PC-9 (cell line): Measurements from ENCODE around the gene MAP3K7CL. TPM values are rescaled to one million over a fixed set of nuclear protein-coding genes. Genes with fewer than 3 reads are reported as not detected.

ENCODE experiments used
- BruUV-seq: library from RNA; stranded (reverse); fragments of 400-500 nt; replicated peaks from 2 replicates; lab custom pipeline; 2021; lab: Mats Ljungman, UMichigan
- CTCF ChIA-PET: fragments of 300-600 bp; sonication (Branson Sonifier 250); formaldehyde crosslinking; loops from one replicate; lab custom pipeline; 2022; ENCODE audit warnings: antibody characterized with exemption; lab: Charles Lee
- POLR2A ChIA-PET: fragments of 300-600 bp; sonication (Branson Sonifier 250); formaldehyde crosslinking; loops from one replicate; lab custom pipeline; 2022; ENCODE audit warnings: antibody characterized with exemption; ENCODE audit not compliant: unreplicated experiment; lab: Charles Lee
- DNase-seq, 2 experiments: peaks; one replicate each; pipeline versions ENCODE4 v3.0.0 to v3.0.0-alpha.2; 2015 to 2022; ENCODE audit warnings: mixed read lengths in 1 of 2
- H2AFZ ChIP-seq: fragments of 200-600 bp; sonication (generic); 2 replicates; pipeline ENCODE4 v1.8.1; 2017; ENCODE audit warnings: antibody characterized with exemption
- H3F3A ChIP-seq: fragments of 200-600 bp; sonication (generic); 2 replicates; pipeline ENCODE4 v1.8.1; 2017; ENCODE audit warnings: antibody characterized with exemption, mild to moderate bottlenecking, low read depth; ENCODE audit not compliant: insufficient read depth
- H3K27ac ChIP-seq: fragments of 200-600 bp; sonication (generic); 2 replicates; pipeline ENCODE4 v1.6.1; 2016; ENCODE audit warnings: mixed run types
- H3K27me3 ChIP-seq: fragments of 200-600 bp; sonication (generic); 2 replicates; pipeline ENCODE4 v1.6.1; 2016; ENCODE audit warnings: low read depth, mixed run types; ENCODE audit not compliant: insufficient read depth
- H3K36me3 ChIP-seq: fragments of 200-600 bp; sonication (generic); 2 replicates; pipeline ENCODE4 v1.6.1; 2016; ENCODE audit warnings: low read depth, mixed run types
- H3K4me1 ChIP-seq: fragments of 200-600 bp; sonication (generic); replicated peaks from 2 replicates; pipeline ENCODE4 v1.6.1; 2016; ENCODE audit warnings: mixed run types; ENCODE audit not compliant: insufficient read depth
- H3K4me2 ChIP-seq: fragments of 200-600 bp; sonication (generic); 2 replicates; pipeline ENCODE4 v1.6.1; 2017; ENCODE audit warnings: mixed run types
- H3K4me3 ChIP-seq: fragments of 200-600 bp; sonication (generic); 2 replicates; pipeline ENCODE4 v1.6.1; 2016; ENCODE audit warnings: mixed run types
- H3K79me2 ChIP-seq: fragments of 200-600 bp; sonication (generic); 2 replicates; pipeline ENCODE4 v1.6.1; 2017; ENCODE audit warnings: low read depth, mixed run types
- H3K9me2 ChIP-seq: fragments of 200-600 bp; sonication (generic); 2 replicates; pipeline ENCODE4 v1.8.1; 2017; ENCODE audit warnings: mild to moderate bottlenecking; ENCODE audit not compliant: insufficient read depth
- H3K9me3 ChIP-seq: fragments of 200-600 bp; sonication (generic); 2 replicates; pipeline ENCODE4 v1.8.1; 2016; ENCODE audit warnings: low read depth; ENCODE audit not compliant: insufficient read depth
- H4K20me1 ChIP-seq: fragments of 200-600 bp; sonication (generic); 2 replicates; pipeline ENCODE4 v1.8.1; 2017; ENCODE audit not compliant: insufficient read depth
- EZH2 ChIP-seq: fragments of 200-600 bp; sonication (generic); IDR thresholded peaks from 2 replicates; pipeline ENCODE4 v1.8.0; 2017; ENCODE audit warnings: antibody characterized with exemption, low read depth
- intact Hi-C: fragments of 100-400 bp; cut with micrococcal nuclease; formaldehyde crosslinking; loops from one replicate; pipeline ENCODE4 v1.10.0; 2022; ENCODE audit not compliant: unreplicated experiment
- total RNA-seq: library from RNA; stranded (reverse); gene quantifications from 2 replicates; pipeline ENCODE4 v1.2.3, GENCODE V29; 2021
- TF ChIP-seq, protein P1 (sequence below): fragments of 200-600 bp; sonication (generic); conservative IDR thresholded peaks from 2 replicates; pipeline ENCODE4 v1.6.1; 2017; ENCODE audit warnings: mixed run types, antibody characterized with exemption, mild to moderate bottlenecking, moderate library complexity

MAP3K7CL gene
- total RNA-seq, 1 experiment from 2014 or later: 0.37 TPM

DNA sequence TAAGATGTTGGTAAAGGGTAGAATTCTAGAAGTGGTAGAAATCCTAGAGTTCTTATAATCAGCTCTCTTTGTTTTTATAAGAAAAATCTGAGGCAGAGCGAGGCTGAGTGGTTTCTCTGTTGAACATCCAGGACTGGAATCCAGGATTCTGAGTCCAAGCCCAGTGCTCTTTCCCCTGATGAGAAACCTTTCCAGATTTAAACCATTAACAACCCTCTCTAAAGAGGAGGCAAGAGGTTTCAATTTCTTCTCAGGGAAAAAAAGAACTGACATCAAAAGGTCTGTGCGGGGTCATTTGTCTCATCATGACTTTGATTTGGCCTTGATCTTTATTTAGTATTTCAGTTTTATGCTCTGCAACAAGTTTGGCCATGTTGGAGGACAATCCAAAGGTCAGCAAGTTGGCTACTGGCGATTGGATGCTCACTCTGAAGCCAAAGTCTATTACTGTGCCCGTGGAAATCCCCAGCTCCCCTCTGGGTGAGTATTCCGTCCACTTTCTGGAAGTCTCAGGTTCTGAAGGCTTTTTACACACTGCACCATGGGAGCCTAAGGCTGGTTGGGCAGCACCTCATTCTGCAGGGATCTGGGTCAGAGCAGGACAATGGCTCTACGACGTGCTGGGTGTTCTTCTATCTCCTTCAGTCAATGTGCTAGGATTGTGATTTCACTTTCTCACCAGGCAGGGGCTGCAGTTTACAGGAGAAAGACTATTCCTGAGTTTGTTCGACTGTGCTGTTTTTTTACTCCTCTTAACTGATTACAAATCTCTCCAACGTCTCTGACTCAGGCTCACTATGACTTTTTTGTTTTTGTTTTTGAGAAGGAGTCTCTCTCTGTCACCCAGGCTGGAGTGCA lies 38.1 kb upstream of the MAP3K7CL start:
- Histone ChIP-seq H3K79me2 (no peaks in the 10 kb centered on the region), H2AFZ (no peak overlapping the region), H3K27me3 (no peaks in the 10 kb centered on the region), H4K20me1 (no peaks in the 10 kb centered on the region), H3K4me3 (no peak overlapping the region), H3K4me2 (no peak overlapping the region), H3K27ac (no peak overlapping the region), H3K36me3 (no peaks in the 10 kb centered on the region), H3K4me1 (peaks cover 16% of the 10 kb centered on the region), H3F3A (no peaks in the 10 kb centered on the region), H3K9me2 (no peaks in the 10 kb centered on the region), H3K9me3 (no peaks in the 10 kb centered on the region)
- no peak for DNase-seq
- ChIA-PET CTCF (interaction anchor here (0.6 to 0.7 kb wide), 2 partner anchors 71 to 247 kb away, joined by 3 to 10 read pairs; no protein-coding TSS in a partner anchor), POLR2A (no interaction called here)
- TF ChIP-seq EZH2: no peak
- TF ChIP-seq, protein P1, sequence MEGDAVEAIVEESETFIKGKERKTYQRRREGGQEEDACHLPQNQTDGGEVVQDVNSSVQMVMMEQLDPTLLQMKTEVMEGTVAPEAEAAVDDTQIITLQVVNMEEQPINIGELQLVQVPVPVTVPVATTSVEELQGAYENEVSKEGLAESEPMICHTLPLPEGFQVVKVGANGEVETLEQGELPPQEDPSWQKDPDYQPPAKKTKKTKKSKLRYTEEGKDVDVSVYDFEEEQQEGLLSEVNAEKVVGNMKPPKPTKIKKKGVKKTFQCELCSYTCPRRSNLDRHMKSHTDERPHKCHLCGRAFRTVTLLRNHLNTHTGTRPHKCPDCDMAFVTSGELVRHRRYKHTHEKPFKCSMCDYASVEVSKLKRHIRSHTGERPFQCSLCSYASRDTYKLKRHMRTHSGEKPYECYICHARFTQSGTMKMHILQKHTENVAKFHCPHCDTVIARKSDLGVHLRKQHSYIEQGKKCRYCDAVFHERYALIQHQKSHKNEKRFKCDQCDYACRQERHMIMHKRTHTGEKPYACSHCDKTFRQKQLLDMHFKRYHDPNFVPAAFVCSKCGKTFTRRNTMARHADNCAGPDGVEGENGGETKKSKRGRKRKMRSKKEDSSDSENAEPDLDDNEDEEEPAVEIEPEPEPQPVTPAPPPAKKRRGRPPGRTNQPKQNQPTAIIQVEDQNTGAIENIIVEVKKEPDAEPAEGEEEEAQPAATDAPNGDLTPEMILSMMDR: no peak
- BruUV-seq: no TSS peak
- intact Hi-C loops: loop anchor here (1.0 kb wide), 1 partner anchor 256 kb away; no protein-coding TSS in a partner anchor

DNA sequence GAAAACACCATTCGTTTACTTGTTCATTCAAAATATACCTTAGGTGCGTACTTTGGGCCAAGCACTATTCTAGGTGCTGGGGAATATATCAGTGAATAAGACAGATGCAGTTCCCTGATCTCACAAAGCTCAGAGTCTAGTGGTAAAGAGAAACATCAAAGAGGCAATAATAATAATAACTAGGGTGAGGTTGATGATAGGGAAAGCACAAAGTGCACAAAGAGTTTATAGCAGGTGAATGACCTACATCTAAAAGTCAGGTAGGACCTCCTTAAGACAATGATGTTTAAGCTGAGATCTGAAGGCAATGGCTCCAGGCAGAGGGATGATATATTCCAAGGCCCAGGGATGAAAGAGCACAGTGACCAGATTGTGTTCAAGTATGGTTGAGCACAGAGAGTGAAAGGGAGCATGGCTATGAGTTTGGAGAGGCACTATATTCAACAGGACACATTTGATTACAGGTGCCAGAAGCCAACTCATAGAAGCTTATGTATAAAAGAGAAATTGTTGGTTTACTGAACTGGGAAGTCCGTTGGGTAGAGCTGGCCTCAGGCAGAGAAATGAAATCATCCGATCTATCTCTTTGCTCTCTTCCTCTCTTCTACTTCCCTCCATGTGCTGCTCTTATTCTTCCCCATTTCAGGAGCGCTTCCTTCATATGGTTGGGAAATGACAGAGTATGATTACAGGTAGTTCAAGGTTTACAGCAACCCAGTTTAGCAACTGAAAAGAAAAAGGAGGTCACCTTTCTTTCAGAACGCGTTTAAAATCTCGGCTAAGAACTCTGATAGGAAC lies 34.0 kb upstream of the MAP3K7CL start:
- Histone ChIP-seq H3F3A (no peaks in the 10 kb centered on the region), H3K4me3 (no peak overlapping the region), H3K27me3 (no peaks in the 10 kb centered on the region), H4K20me1 (no peaks in the 10 kb centered on the region), H3K79me2 (no peaks in the 10 kb centered on the region), H3K9me2 (no peaks in the 10 kb centered on the region), H2AFZ (no peak overlapping the region), H3K27ac (no peak overlapping the region), H3K36me3 (no peaks in the 10 kb centered on the region), H3K4me1 (peaks cover 2% of the 10 kb centered on the region), H3K9me3 (no peaks in the 10 kb centered on the region), H3K4me2 (no peak overlapping the region)
- ChIA-PET CTCF (interaction anchor here (0.8 kb wide), 1 partner anchor 579 kb away, joined by 4 read pairs; no protein-coding TSS in a partner anchor), POLR2A (no interaction called here)
- TF ChIP-seq EZH2: no peak
- TF ChIP-seq, protein P1: no peak
- no TSS peak for BruUV-seq
- intact Hi-C loops: no loop called here
- DNase-seq: no peak

DNA sequence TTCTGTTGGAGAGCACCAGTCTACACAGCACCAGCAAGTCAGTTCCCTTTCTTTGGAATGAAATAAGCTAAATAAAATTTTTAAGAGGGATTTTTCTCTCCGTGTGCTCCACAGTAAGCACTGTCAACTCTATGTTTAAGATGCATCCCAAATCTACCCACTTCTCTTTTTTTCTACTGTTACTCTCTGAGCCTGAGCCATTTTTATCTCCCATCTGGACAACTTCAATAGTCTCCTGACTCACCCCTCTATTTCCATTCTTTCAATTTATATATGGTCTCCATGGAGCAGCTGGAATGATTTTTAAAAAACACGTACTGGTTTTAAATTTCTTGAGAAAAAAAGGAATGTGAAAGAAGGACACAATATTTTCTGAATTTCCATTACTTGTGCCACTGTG lies 32.3 kb upstream of the MAP3K7CL start:
- H3K27me3 ChIP-seq: no peaks in the 10 kb centered on the region
- TF ChIP-seq, protein P1: no peak
- no peak for TF ChIP-seq EZH2
- H2AFZ ChIP-seq: no peak overlapping the region
- no peak overlapping the region for H3K4me3 ChIP-seq
- ChIA-PET CTCF (no interaction called here), POLR2A (no interaction called here)
- H3K27ac ChIP-seq: no peak overlapping the region
- H3K4me1 ChIP-seq: no peaks in the 10 kb centered on the region
- H3K9me3 ChIP-seq: no peaks in the 10 kb centered on the region
- no peaks in the 10 kb centered on the region for H3F3A ChIP-seq
- no peaks in the 10 kb centered on the region for H3K9me2 ChIP-seq
- H3K36me3 ChIP-seq: no peaks in the 10 kb centered on the region
- BruUV-seq: no TSS peak
- intact Hi-C loops: no loop called here
- no peak for DNase-seq
- no peak overlapping the region for H3K4me2 ChIP-seq
- no peaks in the 10 kb centered on the region for H3K79me2 ChIP-seq
- H4K20me1 ChIP-seq: no peaks in the 10 kb centered on the region
